Stimulated activated CD8-positive, alpha-beta memory T cell treated with anti-CD3 and anti-CD28 coated beads, Interleukin-12 subunit alpha, Interleukin-12 subunit beta, amount 100 ng/mL, for 1 hour (primary cell): ENCODE data around the gene ADGRL3.
"Not testable (repeated sequence)": the region's sequence is repeated elsewhere in the genome, so short reads cannot be mapped to it uniquely, and the experiment has no call there.

ENCODE experiments used
- DNase-seq: peaks from one replicate; pipeline ENCODE4 v3.0.0-alpha.2; 2020; ENCODE audit warnings: low read depth

Gene ADGRL3

GRCh38 chr4:61911313-61911756, 711.2 kb downstream of the ADGRL3 start:
- DNase-seq, result no peak

DNA sequence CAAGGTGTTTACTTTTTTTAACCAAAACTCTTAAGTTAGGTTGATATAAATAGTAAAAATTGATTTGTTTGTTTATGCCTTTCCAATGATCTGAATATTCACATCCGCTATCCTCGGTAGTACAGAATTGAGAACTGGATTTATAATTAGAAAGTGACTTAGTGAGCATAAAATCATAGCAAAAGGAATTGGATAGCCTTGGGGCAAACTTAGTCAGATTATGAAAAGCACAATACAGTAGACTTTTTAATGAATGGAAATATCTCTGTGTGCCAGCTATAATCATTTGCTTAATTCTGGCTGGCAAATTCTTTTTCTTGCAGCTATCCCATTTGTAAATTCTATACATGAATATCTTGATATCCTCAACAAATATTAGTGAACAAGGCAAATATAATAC, 713.5 kb downstream of the ADGRL3 start:
- no peak for DNase-seq

GRCh38 chr4:61915501-61915900, 715.4 kb downstream of the ADGRL3 start:
- no peak for DNase-seq

- no peak for DNase-seq
These were observed 718.4 kb downstream of the ADGRL3 start for GRCh38 chr4:61918507-61918906.

DNA sequence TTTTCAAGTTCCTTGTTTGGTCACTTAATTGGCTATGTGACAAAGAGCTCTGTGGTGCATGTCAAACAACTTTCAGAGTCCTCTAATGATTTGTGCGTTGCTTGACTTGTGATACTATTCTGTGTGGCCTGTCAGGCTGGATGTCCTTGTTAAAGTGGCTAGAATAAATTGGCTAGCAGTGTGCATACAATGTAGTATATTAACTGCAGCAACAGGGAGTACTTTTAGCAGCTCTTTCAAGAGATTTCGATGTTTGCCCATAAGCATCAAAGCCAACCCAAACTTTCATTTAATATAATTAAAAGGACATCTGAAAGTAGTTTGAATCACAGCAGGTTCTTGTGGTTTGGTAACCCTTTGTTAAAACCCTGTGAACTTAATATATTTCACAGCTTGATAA, 718.9 kb downstream of the ADGRL3 start:
- no peak for DNase-seq

- no peak for DNase-seq
These were observed 719.4 kb downstream of the ADGRL3 start for GRCh38 chr4:61919561-61919960.

GRCh38 chr4:61921920-61922319, 721.8 kb downstream of the ADGRL3 start:
- DNase-seq, result no peak

DNA sequence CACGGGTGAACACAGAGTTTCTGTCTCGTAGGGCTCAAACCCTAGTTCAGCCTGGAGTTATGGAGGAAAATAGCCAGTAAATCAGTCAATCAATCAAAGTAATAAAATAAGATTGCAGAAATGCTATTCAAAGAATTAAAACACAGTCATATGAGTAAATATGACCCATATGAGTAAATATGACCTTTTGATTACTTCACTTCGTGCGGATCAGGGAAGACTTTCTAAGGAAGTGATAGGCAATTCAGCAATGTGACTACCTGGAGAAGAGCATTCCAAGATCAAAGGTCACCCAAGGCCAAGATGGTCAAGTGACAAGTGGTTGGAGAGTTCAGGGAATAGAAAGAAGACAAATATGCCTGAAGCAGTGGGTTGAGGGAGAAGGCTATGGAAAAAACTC, 722.6 kb downstream of the ADGRL3 start:
- DNase-seq, result no peak

GRCh38 chr4:61923179-61923578, 723.1 kb downstream of the ADGRL3 start:
- DNase-seq, result no peak

- no peak for DNase-seq
These were observed 724.0 kb downstream of the ADGRL3 start for GRCh38 chr4:61924131-61924530.

DNA sequence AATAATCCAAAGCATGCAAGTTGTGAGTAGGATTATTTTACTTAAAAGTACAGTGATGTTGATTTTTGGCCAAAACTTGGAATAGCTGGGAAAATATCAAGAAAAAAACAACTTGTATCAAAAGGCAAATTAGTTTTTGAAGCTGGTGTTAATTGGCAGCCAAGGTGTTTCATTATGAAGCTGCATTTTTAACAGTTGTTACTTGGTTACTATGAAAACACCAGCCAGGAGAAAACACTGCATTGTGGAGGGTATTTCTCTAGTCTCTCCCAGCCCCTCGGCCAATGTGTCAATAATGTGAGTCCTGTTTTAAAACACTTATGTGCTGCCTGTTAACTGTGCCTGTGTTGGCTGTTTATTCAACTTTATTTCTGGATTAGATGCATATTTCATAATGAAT, 733.4 kb downstream of the ADGRL3 start:
- no peak for DNase-seq

GRCh38 chr4:61934198-61934597, 734.1 kb downstream of the ADGRL3 start:
- no peak for DNase-seq

DNA sequence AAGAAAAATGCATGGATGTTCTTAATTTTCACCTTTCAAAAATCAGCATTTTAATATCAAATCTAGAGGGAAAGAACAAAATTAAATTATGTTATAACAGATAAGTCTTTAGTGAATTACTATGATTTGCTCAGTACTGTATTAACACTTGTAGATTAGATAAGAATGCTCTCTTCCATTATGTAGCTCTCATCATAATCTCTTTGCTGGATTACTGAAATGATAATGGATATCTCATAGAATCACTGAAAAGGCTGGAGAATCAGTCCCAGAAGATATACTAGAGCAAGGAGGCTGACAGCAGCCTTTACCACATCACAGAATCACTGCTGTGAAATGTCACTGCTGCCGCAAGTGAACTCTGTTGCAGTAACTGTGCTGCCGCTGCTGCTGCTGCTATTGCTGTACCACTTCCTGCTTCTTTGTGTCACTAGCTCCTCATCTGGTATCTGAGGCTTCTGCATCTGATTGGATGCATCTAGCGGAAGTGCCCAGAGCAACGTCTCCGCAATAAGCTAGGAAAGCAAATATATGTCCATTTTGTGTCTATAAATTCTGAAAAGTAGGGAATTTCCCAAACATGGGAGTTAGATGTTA, 738.2 kb downstream of the ADGRL3 start:
- DNase-seq, result no peak

GRCh38 chr4:61950625-61951024, 750.5 kb downstream of the ADGRL3 start:
- no peak for DNase-seq

DNA sequence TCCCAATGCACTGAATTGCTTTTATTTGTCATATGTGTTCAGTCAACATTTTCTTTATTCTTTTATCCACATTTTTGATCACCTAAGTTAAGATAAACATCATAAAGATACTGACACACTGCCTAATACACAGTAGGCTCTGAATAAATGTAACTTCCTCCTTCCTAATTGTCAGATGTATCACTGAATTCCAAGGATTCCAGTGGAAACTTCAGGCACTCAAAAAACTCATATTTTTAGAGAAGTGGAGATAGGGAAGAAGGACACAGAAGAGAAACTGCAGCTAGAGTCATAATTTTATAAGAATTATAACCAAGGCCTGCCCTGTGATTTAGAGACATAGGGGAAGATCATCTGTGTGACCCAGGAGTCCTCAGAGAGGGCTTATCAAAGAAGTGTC, 753.3 kb downstream of the ADGRL3 start:
- DNase-seq, result no peak

- DNase-seq, result no peak
These were observed 758.5 kb downstream of the ADGRL3 start for GRCh38 chr4:61958591-61958990.

DNA sequence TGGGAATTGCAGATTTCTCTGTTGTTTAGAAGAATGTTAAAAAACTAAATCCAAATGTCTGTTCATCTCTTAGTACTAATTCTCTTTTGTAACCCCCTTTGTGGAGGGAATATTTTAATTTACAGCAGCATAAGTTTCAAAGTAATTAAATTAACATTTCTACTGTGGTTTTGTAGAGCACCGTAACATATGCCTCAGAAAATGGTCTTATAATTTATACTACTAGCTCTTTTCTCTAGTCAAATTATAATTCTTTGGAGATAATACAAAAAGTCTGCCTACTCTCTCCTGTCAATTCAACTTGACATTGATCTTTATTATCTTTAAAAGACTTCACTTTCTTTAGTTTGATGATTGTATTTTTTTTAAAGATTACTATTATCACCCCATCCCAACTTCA, 759.0 kb downstream of the ADGRL3 start:
- DNase-seq, result no peak

DNA sequence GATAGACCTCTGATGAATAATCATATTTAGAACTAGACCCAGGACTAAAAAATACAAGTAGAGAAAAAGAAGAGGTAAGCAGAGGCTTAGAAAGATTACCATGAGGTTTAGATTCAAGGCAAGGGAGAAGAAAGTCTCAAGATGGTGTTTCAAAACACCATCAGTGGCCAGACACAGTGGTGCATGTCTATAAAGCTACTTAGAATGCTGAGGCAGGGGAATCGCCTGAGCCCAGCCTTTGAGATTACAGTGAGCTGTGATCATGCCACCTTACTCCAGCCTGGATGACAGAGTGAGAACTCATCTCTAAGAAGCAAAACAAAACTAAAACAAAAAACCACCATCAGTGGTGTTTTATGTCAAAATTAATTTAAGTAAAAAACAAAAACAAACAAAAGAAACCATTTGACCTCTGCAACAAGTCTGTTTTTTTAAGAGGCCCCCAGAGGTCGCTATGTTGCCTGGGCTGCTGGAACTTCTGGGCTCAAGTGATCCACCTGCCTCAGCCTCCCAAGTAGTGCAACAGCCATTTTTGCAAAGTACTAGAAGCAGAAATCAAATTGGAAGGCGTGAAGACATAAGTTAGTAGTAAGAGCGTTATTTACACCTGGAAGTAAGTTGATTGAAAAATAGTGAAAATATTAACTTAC, 784.3 kb downstream of the ADGRL3 start:
- DNase-seq, result no peak

DNA sequence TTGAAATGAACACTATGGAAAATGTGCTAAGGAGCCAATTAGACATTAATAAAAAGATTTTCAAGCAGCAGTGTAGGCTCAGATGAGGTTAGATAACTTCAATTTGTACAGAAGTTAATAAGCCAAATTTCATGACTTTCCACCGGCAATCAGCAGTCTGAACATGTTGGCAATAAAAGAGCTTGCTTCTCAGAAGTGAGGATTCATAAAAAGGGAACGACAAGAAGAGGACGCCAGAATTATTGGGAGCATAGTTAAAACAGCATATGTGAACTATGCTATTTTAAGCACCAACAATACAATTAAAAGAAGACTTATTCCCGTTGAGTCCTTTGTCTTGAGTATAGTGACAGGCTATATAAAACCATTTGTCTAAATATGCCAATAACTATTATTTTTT, 785.3 kb downstream of the ADGRL3 start:
- no peak for DNase-seq

- DNase-seq, result not testable (repeated sequence)
These were observed 786.8 kb downstream of the ADGRL3 start for GRCh38 chr4:61986929-61987328.

- DNase-seq, result no peak
These were observed 792.2 kb downstream of the ADGRL3 start for GRCh38 chr4:61992351-61992750.

- no peak for DNase-seq
These were observed 793.9 kb downstream of the ADGRL3 start for GRCh38 chr4:61994036-61994435.

GRCh38 chr4:61995717-61996340, 795.7 kb downstream of the ADGRL3 start:
- DNase-seq, result no peak

- no peak for DNase-seq
These were observed 796.8 kb downstream of the ADGRL3 start for GRCh38 chr4:61996943-61997342.
